ENCODE measurements around the gene PLCH1. TPM values are rescaled to one million over a fixed set of nuclear protein-coding genes. Genes with fewer than 3 reads are reported as not detected.

Gene PLCH1
- total and polyA plus RNA-seq, 8 donors, result 0.91 to 4.4 (median 2.3) TPM

GRCh38 chr3:155656466-155656865, 88.4 kb downstream of the PLCH1 start:
- Histone ChIP-seq H3K27ac (no peak overlapping the region), H3K27me3 (no peaks in the 10 kb centered on the region), H3K9me3 (no peaks in the 10 kb centered on the region), H3K36me3 (no peaks in the 10 kb centered on the region), H3K4me1 (peaks cover 0 to 12% (median 4%) of the 10 kb centered on the region in 3 donors), H3K4me3 (no peak overlapping the region)
- intact Hi-C loops (cut with DNase I), result no loop called here
- no peak for FAIRE-seq
- 90 to 98% methylated on average over 1 of the region's 1 CpG for WGBS, 2 donors
- no peak for DNase-seq
- TF ChIP-seq, protein P1, sequence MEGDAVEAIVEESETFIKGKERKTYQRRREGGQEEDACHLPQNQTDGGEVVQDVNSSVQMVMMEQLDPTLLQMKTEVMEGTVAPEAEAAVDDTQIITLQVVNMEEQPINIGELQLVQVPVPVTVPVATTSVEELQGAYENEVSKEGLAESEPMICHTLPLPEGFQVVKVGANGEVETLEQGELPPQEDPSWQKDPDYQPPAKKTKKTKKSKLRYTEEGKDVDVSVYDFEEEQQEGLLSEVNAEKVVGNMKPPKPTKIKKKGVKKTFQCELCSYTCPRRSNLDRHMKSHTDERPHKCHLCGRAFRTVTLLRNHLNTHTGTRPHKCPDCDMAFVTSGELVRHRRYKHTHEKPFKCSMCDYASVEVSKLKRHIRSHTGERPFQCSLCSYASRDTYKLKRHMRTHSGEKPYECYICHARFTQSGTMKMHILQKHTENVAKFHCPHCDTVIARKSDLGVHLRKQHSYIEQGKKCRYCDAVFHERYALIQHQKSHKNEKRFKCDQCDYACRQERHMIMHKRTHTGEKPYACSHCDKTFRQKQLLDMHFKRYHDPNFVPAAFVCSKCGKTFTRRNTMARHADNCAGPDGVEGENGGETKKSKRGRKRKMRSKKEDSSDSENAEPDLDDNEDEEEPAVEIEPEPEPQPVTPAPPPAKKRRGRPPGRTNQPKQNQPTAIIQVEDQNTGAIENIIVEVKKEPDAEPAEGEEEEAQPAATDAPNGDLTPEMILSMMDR (IDR thresholded peaks at IDR 0.05), result no peak
- ATAC-seq, result no peak

DNA sequence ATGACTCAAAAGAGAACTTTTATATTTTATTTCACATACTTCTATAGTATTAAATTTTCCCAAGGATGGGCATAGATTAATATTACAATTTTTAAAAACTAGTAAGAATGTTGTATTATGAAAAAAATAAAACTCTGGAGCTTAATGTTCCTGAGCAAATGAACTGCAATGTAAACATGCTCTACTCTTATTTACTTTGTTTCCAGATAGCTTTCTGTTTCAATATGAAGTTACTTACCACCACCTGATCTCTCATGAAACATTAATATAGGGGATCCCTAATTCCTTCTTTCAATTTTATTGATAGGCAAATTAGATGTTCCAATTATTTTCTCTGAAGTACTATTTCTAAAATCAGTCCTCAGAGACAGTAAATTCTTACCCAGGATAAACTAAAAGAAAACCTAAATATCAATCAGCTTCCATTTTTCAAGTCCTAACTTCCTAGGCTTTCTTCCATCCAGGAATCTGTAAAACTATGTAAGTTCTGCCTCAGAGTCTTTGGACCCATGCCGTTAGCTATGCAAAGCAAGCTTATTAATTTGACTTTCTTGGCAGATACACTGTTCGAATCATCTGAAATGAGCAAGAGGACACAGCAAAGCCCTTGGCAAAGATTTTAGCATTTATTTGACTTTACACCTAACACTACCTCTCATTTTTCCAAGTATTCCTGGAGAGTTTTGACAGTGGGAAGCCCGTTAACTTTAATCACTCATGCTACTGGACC, 93.2 kb downstream of the PLCH1 start:
- H3K36me3 ChIP-seq, result no peaks in the 10 kb centered on the region
- no peak overlapping the region for H3K4me3 ChIP-seq
- no peak overlapping the region for H3K27ac ChIP-seq
- WGBS, 2 donors, result 39 to 44% methylated on average over 3 of the region's 3 CpGs
- no peaks in the 10 kb centered on the region for H3K9me3 ChIP-seq
- DNase-seq, result no peak
- FAIRE-seq, result peak; percentile 29
- peaks cover 0 to 10% (median 0%) of the 10 kb centered on the region in 3 donors for H3K4me1 ChIP-seq
- H3K27me3 ChIP-seq, result no peaks in the 10 kb centered on the region
- TF ChIP-seq, protein P1 (IDR thresholded peaks at IDR 0.05), result no peak
- peak in 3 of 4 donors; percentile 50 to 72 (median 60) for ATAC-seq
- intact Hi-C loops (cut with DNase I), result no loop called here

DNA sequence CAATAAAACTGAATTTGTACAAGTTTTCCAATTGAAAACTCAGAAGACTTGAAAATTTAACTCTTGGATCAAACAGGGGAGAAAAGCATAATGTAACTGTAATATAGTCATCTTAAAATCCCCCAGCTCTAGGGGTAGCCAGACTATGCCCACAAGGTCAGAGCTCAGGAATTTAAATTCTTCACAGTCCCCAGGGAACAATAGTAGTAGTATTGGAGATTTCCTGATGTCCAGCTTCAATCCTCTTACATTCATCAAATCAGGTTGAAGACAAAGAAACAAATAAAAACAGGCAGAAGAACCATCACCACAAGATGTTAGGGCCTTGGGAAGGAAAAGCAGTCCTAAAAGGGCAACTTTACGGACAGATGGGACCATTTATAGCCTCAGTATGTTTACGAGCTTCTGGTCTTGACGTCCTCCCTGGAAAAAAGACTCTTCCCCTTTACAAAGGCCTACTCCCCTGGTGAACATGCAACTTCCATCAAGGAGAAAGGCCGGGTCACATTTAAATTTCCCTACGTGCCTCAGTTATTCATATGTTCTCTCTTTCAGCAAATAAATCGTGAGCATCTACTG, 96.8 kb downstream of the PLCH1 start:
- no peak for ATAC-seq
- no peaks in the 10 kb centered on the region for H3K27me3 ChIP-seq
- intact Hi-C loops (cut with DNase I), result no loop called here
- no peaks in the 10 kb centered on the region for H3K36me3 ChIP-seq
- 85 to 93% methylated on average over 6 of the region's 6 CpGs for WGBS, 2 donors
- no peaks in the 10 kb centered on the region for H3K9me3 ChIP-seq
- TF ChIP-seq, protein P1 (IDR thresholded peaks at IDR 0.05), result no peak
- no peak overlapping the region for H3K27ac ChIP-seq
- no peak for DNase-seq
- peaks cover 0 to 10% (median 0%) of the 10 kb centered on the region in 3 donors for H3K4me1 ChIP-seq
- no peak for FAIRE-seq
- H3K4me3 ChIP-seq, result no peak overlapping the region

DNA sequence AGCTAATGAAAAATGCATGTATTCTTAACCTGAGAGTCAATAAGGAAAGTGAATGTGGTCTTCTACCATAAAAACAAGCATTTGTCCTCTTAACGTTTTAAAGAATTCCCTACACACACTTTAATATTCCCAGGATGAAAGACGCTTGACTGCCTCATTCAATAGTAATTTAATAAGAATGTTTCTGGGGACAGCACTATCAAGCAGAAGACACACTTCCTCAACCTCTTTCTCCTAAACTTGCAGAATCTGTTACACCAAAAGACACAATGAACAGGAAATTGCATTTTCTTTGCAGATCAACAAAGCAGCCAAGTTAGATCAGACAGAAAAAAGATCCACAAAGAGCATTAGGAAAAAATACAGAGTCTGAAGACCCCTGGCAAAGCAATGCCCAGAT, 97.7 kb downstream of the PLCH1 start:
- H3K27ac ChIP-seq, result no peak overlapping the region
- WGBS, 2 donors, result 47 to 55% methylated on average over 2 of the region's 2 CpGs
- no peak for FAIRE-seq
- ATAC-seq, result no peak
- intact Hi-C loops (cut with DNase I), result no loop called here
- no peaks in the 10 kb centered on the region for H3K27me3 ChIP-seq
- H3K9me3 ChIP-seq, result no peaks in the 10 kb centered on the region
- peaks cover 0 to 8% (median 0%) of the 10 kb centered on the region in 3 donors for H3K4me1 ChIP-seq
- no peak for DNase-seq
- H3K4me3 ChIP-seq, result no peak overlapping the region
- TF ChIP-seq, protein P1 (IDR thresholded peaks at IDR 0.05), result no peak
- H3K36me3 ChIP-seq, result no peaks in the 10 kb centered on the region

DNA sequence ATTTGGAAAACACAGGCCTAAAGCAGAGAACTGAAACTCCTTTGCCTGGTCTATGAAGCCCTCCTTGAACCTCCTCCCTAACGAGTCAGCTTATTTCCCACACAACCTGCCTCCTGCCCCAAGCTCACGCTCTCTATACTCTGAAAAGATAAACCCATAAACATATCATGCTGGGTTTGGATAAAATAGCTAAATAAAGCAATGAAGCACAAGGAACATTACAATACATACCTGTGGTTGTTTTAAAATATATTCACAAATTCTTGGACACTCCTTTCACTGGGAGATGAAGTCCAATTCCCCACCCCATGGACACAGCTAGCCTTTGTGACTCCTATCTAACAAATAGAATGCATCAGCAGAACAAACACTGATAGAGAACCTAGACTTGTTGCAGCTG, 98.2 kb downstream of the PLCH1 start:
- no peaks in the 10 kb centered on the region for H3K36me3 ChIP-seq
- H3K27me3 ChIP-seq, result no peaks in the 10 kb centered on the region
- 81 to 91% methylated on average over 2 of the region's 2 CpGs for WGBS, 2 donors
- TF ChIP-seq, protein P1 (IDR thresholded peaks at IDR 0.05), result no peak
- intact Hi-C loops (cut with DNase I), result no loop called here
- H3K9me3 ChIP-seq, result no peaks in the 10 kb centered on the region
- peak in 2 of 4 donors; percentile 20 to 43 for ATAC-seq
- no peak for FAIRE-seq
- no peak for DNase-seq
- no peak overlapping the region for H3K4me3 ChIP-seq
- no peak overlapping the region for H3K27ac ChIP-seq
- H3K4me1 ChIP-seq, result peaks cover 0 to 3% (median 0%) of the 10 kb centered on the region in 3 donors

All from pancreas (tissue), 10 donors.